Liver (tissue), 9 donors: Measurements from ENCODE around the gene SF3B5. TPM values are rescaled to one million over a fixed set of nuclear protein-coding genes. Genes with fewer than 3 reads are reported as not detected.
"Not testable (repeated sequence)": the region's sequence is repeated elsewhere in the genome, so short reads cannot be mapped to it uniquely, and the experiment has no call there.

Experiments
- DNase-seq: peaks from one replicate; pipeline ENCODE4 v3.0.0-alpha.2; 2017; ENCODE audit warnings: low spot score
- H3K27ac ChIP-seq, 2 donors: one replicate each; pipeline ENCODE4 v1.7.0; 2013; ENCODE audit warnings: inconsistent platforms in 2 of 2, low read length in 2 of 2, control low read depth in 1 of 2, low read depth in 1 of 2, mild to moderate bottlenecking in 1 of 2
- H3K27me3 ChIP-seq, 4 donors: one replicate each; pipeline versions ENCODE4 v1.6.1 to v1.7.0; 2013; ENCODE audit warnings: low read length in 3 of 4, inconsistent platforms in 1 of 4, mild to moderate bottlenecking in 1 of 4, moderate library complexity in 1 of 4; ENCODE audit not compliant: control insufficient read depth in 4 of 4, insufficient read depth in 4 of 4
- H3K36me3 ChIP-seq, 4 donors: one replicate each; pipeline versions ENCODE4 v1.6.1 to v1.7.0; 2013; ENCODE audit warnings: low read length in 3 of 4, mild to moderate bottlenecking in 3 of 4, low read depth in 1 of 4, moderate library complexity in 1 of 4; ENCODE audit not compliant: control insufficient read depth in 4 of 4, insufficient read depth in 3 of 4
- H3K4me1 ChIP-seq, 4 donors: one replicate each; pipeline versions ENCODE4 v1.6.1 to v1.7.0; 2013; ENCODE audit warnings: low read length in 3 of 4, mild to moderate bottlenecking in 3 of 4, moderate library complexity in 1 of 4; ENCODE audit not compliant: control insufficient read depth in 4 of 4, insufficient read depth in 4 of 4
- H3K4me3 ChIP-seq, 3 donors: one replicate each; pipeline versions ENCODE4 v1.6.1 to v1.7.0; 2013; ENCODE audit warnings: low read length in 3 of 3, control low read depth in 1 of 3, low read depth in 1 of 3, mild to moderate bottlenecking in 1 of 3
- H3K9ac ChIP-seq, 2 donors: one replicate each; pipeline ENCODE4 v1.7.0; 2013; ENCODE audit warnings: low read length in 2 of 2, mild to moderate bottlenecking in 2 of 2, moderate library complexity in 2 of 2, control low read depth in 1 of 2, low read depth in 1 of 2
- H3K9me3 ChIP-seq, 4 donors: one replicate each; pipeline versions ENCODE4 v1.6.1 to v1.7.0; 2013; ENCODE audit warnings: low read length in 3 of 4; ENCODE audit not compliant: control insufficient read depth in 4 of 4
- ATF3 ChIP-seq: IDR thresholded peaks from 2 replicates; pipeline ENCODE4 v1.6.1; 2016; ENCODE audit warnings: antibody characterized with exemption
- CTCF ChIP-seq: fragments of 150-350 bp; IDR thresholded peaks from 2 replicates; pipeline ENCODE4 v1.5.1; 2017; ENCODE audit warnings: improper control_type of control experiment, low read depth, low read length; ENCODE audit not compliant: missing input control
- EGR1 ChIP-seq, 2 donors: IDR thresholded peaks; 2 replicates each; pipeline ENCODE4 v1.6.1; 2016 to 2018; ENCODE audit warnings: antibody characterized with exemption in 2 of 2, low read depth in 2 of 2
- FOXA1 ChIP-seq: IDR thresholded peaks from 2 replicates; pipeline ENCODE4 v1.6.1; 2016; ENCODE audit warnings: antibody characterized with exemption
- GABPA ChIP-seq, 2 donors: IDR thresholded peaks in 1 of 2; conservative IDR thresholded peaks in 1 of 2; 2 replicates each; pipeline ENCODE4 v1.6.1; 2016; ENCODE audit warnings: antibody characterized with exemption in 2 of 2, mild to moderate bottlenecking in 1 of 2, moderate library complexity in 1 of 2
- HNF4G ChIP-seq: IDR thresholded peaks from 2 replicates; pipeline ENCODE4 v1.6.1; 2016; ENCODE audit warnings: antibody characterized with exemption
- JUND ChIP-seq, 2 donors: IDR thresholded peaks; 2 replicates each; pipeline ENCODE4 v1.6.1; 2016; ENCODE audit warnings: antibody characterized with exemption in 2 of 2
- NR2F2 ChIP-seq: IDR thresholded peaks from 2 replicates; pipeline ENCODE4 v1.6.1; 2016; ENCODE audit warnings: antibody characterized with exemption
- REST ChIP-seq: IDR thresholded peaks from 2 replicates; pipeline ENCODE4 v1.6.1; 2016; ENCODE audit warnings: antibody characterized with exemption, mild to moderate bottlenecking
- SP1 ChIP-seq: IDR thresholded peaks from 2 replicates; pipeline ENCODE4 v1.6.1; 2018; ENCODE audit warnings: antibody characterized with exemption, mild to moderate bottlenecking
- YY1 ChIP-seq: IDR thresholded peaks from 2 replicates; pipeline ENCODE4 v1.6.1; 2016; ENCODE audit warnings: antibody characterized with exemption, mild to moderate bottlenecking
- ZBTB33 ChIP-seq: IDR thresholded peaks from 2 replicates; pipeline ENCODE4 v1.6.1; 2016; ENCODE audit warnings: antibody characterized with exemption
- WGBS: extraction: QIAGEN DNeasy Blood & Tissue Kit; methylation state at CpG from one replicate; pipeline ENCODE4 v1.1.7; 2013; 5-methylcytosine and 5-hydroxymethylcytosine counted together
- polyA plus RNA-seq, 2 donors: library from polyadenylated mRNA; stranded (reverse) in 1 of 2; unstranded in 1 of 2; fragments of 200-250 nt in 1 of 2; fragments of >200 nt in 1 of 2; fragmentation: Nextera tagmentation in 1 of 2; extraction: Ambion mirVana in 1 of 2; gene quantifications; one replicate each; pipeline versions ENCODE4 v1.2.1 to v1.2.3, GENCODE V29; 2013 to 2015
- total RNA-seq, 2 donors: library from RNA; depleted of rRNA; stranded (reverse); fragments of >200 nt; gene quantifications; one replicate each; pipeline ENCODE4 v1.2.3, GENCODE V29; 2014
- donor health status: healthy.
- donor health status: healthy.
- donor health status: healthy.
- donor health status: healthy.
- donor health status: healthy.

Gene SF3B5
- total and polyA plus RNA-seq, 4 donors = 51.8 to 178 (median 96.9) TPM

- DNase-seq = no peak
- WGBS = 92% methylated on average over 1 of the region's 1 CpG
- no peak overlapping the region for H3K27ac ChIP-seq
- H3K4me3 ChIP-seq = no peak overlapping the region
- no peaks in the 10 kb centered on the region for H3K9me3 ChIP-seq
- H3K9ac ChIP-seq = no peak overlapping the region
- TF ChIP-seq JUND (IDR thresholded peaks at IDR 0.05) (no peak), NR2F2 (no peak), REST (no peak), SP1 (no peak), CTCF (no peak), EGR1 (IDR thresholded peaks at IDR 0.05; ENCODE audit: low read depth in 2 of 2) (no peak), FOXA1 (no peak), GABPA (IDR thresholded peaks at IDR 0.05 in 1 of 2, conservative IDR thresholded peaks at IDR 0.05 in 1 of 2) (no peak), YY1 (no peak), HNF4G (no peak), ZBTB33 (no peak)
- H3K4me1 ChIP-seq = no peaks in the 10 kb centered on the region
- H3K27me3 ChIP-seq = no peaks in the 10 kb centered on the region
- H3K36me3 ChIP-seq = no peaks in the 10 kb centered on the region
These were observed 12.2 kb downstream of the SF3B5 start for GRCh38 chr6:144083172-144083571.

- H3K9ac ChIP-seq, H3K4me1 ChIP-seq, H3K9me3 ChIP-seq, H3K27ac ChIP-seq, H3K27me3 ChIP-seq, H3K36me3 ChIP-seq, H3K4me3 ChIP-seq, DNase-seq: not testable (repeated sequence)
- WGBS = 94% methylated on average over 3 of the region's 3 CpGs
These were observed 13.0 kb downstream of the SF3B5 start for GRCh38 chr6:144082412-144082811.

GRCh38 chr6:144077871-144078270 lies 17.5 kb downstream of the SF3B5 start:
- H3K27ac ChIP-seq = no peak overlapping the region
- no peak for DNase-seq
- H3K27me3 ChIP-seq = no peaks in the 10 kb centered on the region
- 76% methylated on average over 2 of the region's 2 CpGs for WGBS
- TF ChIP-seq ZBTB33 = no peak
- no peak for TF ChIP-seq ATF3
- H3K9ac ChIP-seq = no peak overlapping the region
- no peaks in the 10 kb centered on the region for H3K36me3 ChIP-seq
- H3K4me1 ChIP-seq = no peaks in the 10 kb centered on the region
- H3K4me3 ChIP-seq = no peak overlapping the region
- no peaks in the 10 kb centered on the region for H3K9me3 ChIP-seq
